Measurements from ENCODE around the gene AKAP8L. TPM values are rescaled to one million over a fixed set of nuclear protein-coding genes. Genes with fewer than 3 reads are reported as not detected.
"Not testable (repeated sequence)": the region's sequence is repeated elsewhere in the genome, so short reads cannot be mapped to it uniquely, and the experiment has no call there.

AKAP8L gene
- total RNA-seq, 2 donors from 2014 or later = 190 to 237 TPM

DNA sequence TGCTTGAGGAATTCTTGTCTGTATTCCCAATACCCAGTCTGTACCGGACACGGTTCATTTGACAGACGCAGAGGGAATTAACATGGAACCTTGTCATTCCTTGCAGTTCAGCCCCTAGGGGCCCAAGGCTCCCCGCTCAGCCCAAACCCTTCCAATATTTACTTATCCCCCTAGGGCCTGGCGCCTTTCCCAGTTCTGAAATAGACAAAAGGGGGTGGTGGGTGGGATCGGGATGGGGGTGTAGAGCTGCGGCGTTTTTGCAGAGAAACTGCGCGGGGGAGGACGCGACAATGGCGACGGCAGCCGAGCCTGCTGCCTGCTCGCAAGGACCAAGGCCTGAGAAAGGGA is 583 bp downstream of the AKAP8L start:
- Histone ChIP-seq H3K27ac (ENCODE audit: low read depth, low read length) (peak overlapping the region; percentile 84), H3K4me1 (ENCODE audit: control insufficient read depth, insufficient read depth, low read length) (peaks cover 6% of the 10 kb centered on the region), H3K9ac (ENCODE audit: extremely low read depth, low read length, poor library complexity, severe bottlenecking) (peak overlapping the region; percentile 97), H3K27me3 (ENCODE audit: control insufficient read depth, insufficient read depth, low read length, poor library complexity, severe bottlenecking) (no peaks in the 10 kb centered on the region), H3K4me3 (ENCODE audit: low read length) (peak overlapping the region; percentile 91), H3K36me3 (ENCODE audit: control insufficient read depth, insufficient read depth, low read length) (peaks cover 25% of the 10 kb centered on the region), H3K9me3 (ENCODE audit: control insufficient read depth, low read length) (peaks cover 3% of the 10 kb centered on the region)
- peak overlapping the region; percentile 99 for H3K27ac Mint-ChIP-seq
- peaks cover 28% of the 10 kb centered on the region for H3K36me3 Mint-ChIP-seq (ENCODE audit: low read depth)
- H3K4me1 Mint-ChIP-seq = peaks cover 14% of the 10 kb centered on the region
- DNase-seq = no peak
- peaks cover 5% of the 10 kb centered on the region for H3K9me3 Mint-ChIP-seq
- WGBS, 2 experiments (ENCODE audit: insufficient coverage in 1 of 2, insufficient read length in 1 of 2) = 0 to 4% methylated on average over 8 to 15 of the region's 16 CpGs
- peak overlapping the region; percentile 93 for H3K4me3 Mint-ChIP-seq
- no peaks in the 10 kb centered on the region for H3K27me3 Mint-ChIP-seq (ENCODE audit: insufficient read depth)
- TF ChIP-seq, protein P1, sequence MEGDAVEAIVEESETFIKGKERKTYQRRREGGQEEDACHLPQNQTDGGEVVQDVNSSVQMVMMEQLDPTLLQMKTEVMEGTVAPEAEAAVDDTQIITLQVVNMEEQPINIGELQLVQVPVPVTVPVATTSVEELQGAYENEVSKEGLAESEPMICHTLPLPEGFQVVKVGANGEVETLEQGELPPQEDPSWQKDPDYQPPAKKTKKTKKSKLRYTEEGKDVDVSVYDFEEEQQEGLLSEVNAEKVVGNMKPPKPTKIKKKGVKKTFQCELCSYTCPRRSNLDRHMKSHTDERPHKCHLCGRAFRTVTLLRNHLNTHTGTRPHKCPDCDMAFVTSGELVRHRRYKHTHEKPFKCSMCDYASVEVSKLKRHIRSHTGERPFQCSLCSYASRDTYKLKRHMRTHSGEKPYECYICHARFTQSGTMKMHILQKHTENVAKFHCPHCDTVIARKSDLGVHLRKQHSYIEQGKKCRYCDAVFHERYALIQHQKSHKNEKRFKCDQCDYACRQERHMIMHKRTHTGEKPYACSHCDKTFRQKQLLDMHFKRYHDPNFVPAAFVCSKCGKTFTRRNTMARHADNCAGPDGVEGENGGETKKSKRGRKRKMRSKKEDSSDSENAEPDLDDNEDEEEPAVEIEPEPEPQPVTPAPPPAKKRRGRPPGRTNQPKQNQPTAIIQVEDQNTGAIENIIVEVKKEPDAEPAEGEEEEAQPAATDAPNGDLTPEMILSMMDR (conservative IDR thresholded peaks at IDR 0.05) = no peak

DNA sequence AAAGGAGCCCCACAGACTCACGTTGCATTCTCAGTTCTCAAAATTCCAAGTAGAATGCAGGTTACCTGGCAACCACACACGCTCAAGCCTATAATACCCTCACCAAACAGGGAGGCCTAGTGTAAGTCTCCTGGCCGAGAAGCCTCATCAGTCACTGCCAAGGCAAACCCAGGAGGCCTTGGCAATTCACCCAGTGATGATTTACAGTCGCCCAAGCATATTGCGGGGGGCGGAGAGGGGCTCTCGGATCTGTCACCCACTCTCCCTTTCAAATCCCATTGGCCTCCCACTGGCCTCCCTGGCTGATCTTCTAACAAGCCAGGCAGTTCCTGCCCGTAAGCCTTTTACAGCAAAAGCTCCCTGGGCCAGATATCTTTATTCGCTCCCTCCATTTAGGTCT is 1.1 kb downstream of the AKAP8L start:
- Histone ChIP-seq H3K27me3 (ENCODE audit: control insufficient read depth, insufficient read depth, low read length, poor library complexity, severe bottlenecking) (no peaks in the 10 kb centered on the region), H3K9ac (ENCODE audit: extremely low read depth, low read length, poor library complexity, severe bottlenecking) (peak overlapping the region; percentile 97), H3K27ac (ENCODE audit: low read depth, low read length) (peak overlapping the region; percentile 84), H3K4me1 (ENCODE audit: control insufficient read depth, insufficient read depth, low read length) (peaks cover 9% of the 10 kb centered on the region), H3K4me3 (ENCODE audit: low read length) (peak overlapping the region; percentile 91), H3K9me3 (ENCODE audit: control insufficient read depth, low read length) (no peaks in the 10 kb centered on the region), H3K36me3 (ENCODE audit: control insufficient read depth, insufficient read depth, low read length) (peaks cover 20% of the 10 kb centered on the region)
- 24 to 38% methylated on average over 9 of the region's 9 CpGs for WGBS, 2 experiments (ENCODE audit: insufficient coverage in 1 of 2, insufficient read length in 1 of 2)
- peaks cover 23% of the 10 kb centered on the region for H3K36me3 Mint-ChIP-seq (ENCODE audit: low read depth)
- H3K27ac Mint-ChIP-seq = peak overlapping the region; percentile 99
- H3K27me3 Mint-ChIP-seq (ENCODE audit: insufficient read depth) = no peaks in the 10 kb centered on the region
- no peak for DNase-seq
- TF ChIP-seq, protein P1 (conservative IDR thresholded peaks at IDR 0.05) = no peak
- H3K4me1 Mint-ChIP-seq = peaks cover 19% of the 10 kb centered on the region
- peak overlapping the region; percentile 93 for H3K4me3 Mint-ChIP-seq
- H3K9me3 Mint-ChIP-seq = peaks cover under 1% of the 10 kb centered on the region

DNA sequence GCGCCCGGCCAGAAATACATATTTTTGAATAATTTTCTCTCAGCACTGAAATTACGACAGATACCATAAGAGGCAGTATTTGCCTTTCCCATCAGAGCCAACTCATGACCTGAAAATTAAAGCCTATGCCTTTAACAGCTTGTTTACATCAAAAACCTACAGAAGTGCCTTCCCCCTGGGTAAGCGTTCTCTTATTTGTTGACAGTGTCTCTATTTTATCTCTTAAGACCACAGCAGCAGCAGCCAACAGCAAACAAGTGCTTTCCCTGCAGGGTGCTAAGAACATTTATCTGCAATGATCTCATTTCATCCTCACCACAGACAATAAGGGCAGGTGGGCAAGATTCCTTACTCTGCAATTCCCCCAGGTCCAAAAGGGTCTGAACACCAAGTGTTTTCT is 6.0 kb downstream of the AKAP8L start:
- peak overlapping the region; percentile 39 for H3K4me3 Mint-ChIP-seq
- no peaks in the 10 kb centered on the region for H3K27me3 ChIP-seq (ENCODE audit: control insufficient read depth, insufficient read depth, low read length, poor library complexity, severe bottlenecking)
- H3K9me3 ChIP-seq (ENCODE audit: control insufficient read depth, low read length) = no peaks in the 10 kb centered on the region
- DNase-seq = peak; percentile 62
- H3K4me3 ChIP-seq (ENCODE audit: low read length) = peak overlapping the region; percentile 59
- H3K9ac ChIP-seq (ENCODE audit: extremely low read depth, low read length, poor library complexity, severe bottlenecking) = no peak overlapping the region
- H3K27me3 Mint-ChIP-seq (ENCODE audit: insufficient read depth) = no peaks in the 10 kb centered on the region
- peak overlapping the region; percentile 85 for H3K27ac Mint-ChIP-seq
- TF ChIP-seq, protein P1 (conservative IDR thresholded peaks at IDR 0.05) = no peak
- peaks cover 35% of the 10 kb centered on the region for H3K36me3 Mint-ChIP-seq (ENCODE audit: low read depth)
- peaks cover 9% of the 10 kb centered on the region for H3K4me1 ChIP-seq (ENCODE audit: control insufficient read depth, insufficient read depth, low read length)
- WGBS, 2 experiments (ENCODE audit: insufficient coverage in 1 of 2, insufficient read length in 1 of 2) = 69 to 85% methylated on average over 4 of the region's 4 CpGs
- H3K9me3 Mint-ChIP-seq = no peaks in the 10 kb centered on the region
- H3K27ac ChIP-seq (ENCODE audit: low read depth, low read length) = no peak overlapping the region
- peaks cover 51% of the 10 kb centered on the region for H3K36me3 ChIP-seq (ENCODE audit: control insufficient read depth, insufficient read depth, low read length)
- H3K4me1 Mint-ChIP-seq = peaks cover 17% of the 10 kb centered on the region

DNA sequence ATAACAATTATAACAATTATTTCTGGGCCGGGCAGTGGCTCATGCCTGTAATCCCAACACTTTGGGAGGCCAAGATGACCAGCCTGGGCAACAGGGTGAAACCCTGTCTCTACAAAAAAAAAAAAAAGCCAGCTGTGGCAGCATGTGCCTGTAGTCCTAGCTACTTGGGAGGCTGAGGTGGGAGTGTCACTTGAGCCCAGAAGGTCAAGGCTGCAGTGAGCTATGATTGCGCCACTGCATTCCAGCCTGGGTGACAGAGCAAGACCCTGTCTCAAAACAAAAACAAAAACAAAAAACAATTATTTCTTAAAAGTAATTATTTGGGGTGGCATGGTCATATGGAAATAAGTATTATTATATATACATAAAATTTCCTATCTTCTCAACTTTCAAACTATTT is 7.4 kb downstream of the AKAP8L start:
- not testable (repeated sequence) for H3K27me3 ChIP-seq (ENCODE audit: control insufficient read depth, insufficient read depth, low read length, poor library complexity, severe bottlenecking); H3K9ac ChIP-seq (ENCODE audit: extremely low read depth, low read length, poor library complexity, severe bottlenecking); H3K4me3 Mint-ChIP-seq; H3K27ac ChIP-seq (ENCODE audit: low read depth, low read length); H3K4me1 ChIP-seq (ENCODE audit: control insufficient read depth, insufficient read depth, low read length); H3K27ac Mint-ChIP-seq; H3K9me3 ChIP-seq (ENCODE audit: control insufficient read depth, low read length); H3K4me3 ChIP-seq (ENCODE audit: low read length); H3K9me3 Mint-ChIP-seq; DNase-seq; H3K27me3 Mint-ChIP-seq (ENCODE audit: insufficient read depth)
- peaks cover 49% of the 10 kb centered on the region for H3K36me3 ChIP-seq (ENCODE audit: control insufficient read depth, insufficient read depth, low read length)
- H3K4me1 Mint-ChIP-seq = peaks cover 12% of the 10 kb centered on the region
- peaks cover 37% of the 10 kb centered on the region for H3K36me3 Mint-ChIP-seq (ENCODE audit: low read depth)
- WGBS, 2 experiments (ENCODE audit: insufficient coverage in 1 of 2, insufficient read length in 1 of 2) = 89% methylated on average over 2 of the region's 2 CpGs; no CpG with 5 or more reads in 1 of the 2 experiments

Data from endodermal cell (in vitro differentiated cells).